NB4 (cell line): ENCODE results near the gene MT1F.

Experiments used
- POLR2A ChIP-seq: IDR thresholded peaks from 2 replicates; pipeline ENCODE4 v1.6.1; 2011; ENCODE audit warnings: mild to moderate bottlenecking; ENCODE audit not compliant: insufficient read length; ENCODE audit errors: extremely low read depth
- TF ChIP-seq, protein P1 (sequence below): IDR thresholded peaks from one replicate; pipeline ENCODE4 v1.5.1; 2012; ENCODE audit warnings: low read depth, low read length

- TF ChIP-seq, protein P1, sequence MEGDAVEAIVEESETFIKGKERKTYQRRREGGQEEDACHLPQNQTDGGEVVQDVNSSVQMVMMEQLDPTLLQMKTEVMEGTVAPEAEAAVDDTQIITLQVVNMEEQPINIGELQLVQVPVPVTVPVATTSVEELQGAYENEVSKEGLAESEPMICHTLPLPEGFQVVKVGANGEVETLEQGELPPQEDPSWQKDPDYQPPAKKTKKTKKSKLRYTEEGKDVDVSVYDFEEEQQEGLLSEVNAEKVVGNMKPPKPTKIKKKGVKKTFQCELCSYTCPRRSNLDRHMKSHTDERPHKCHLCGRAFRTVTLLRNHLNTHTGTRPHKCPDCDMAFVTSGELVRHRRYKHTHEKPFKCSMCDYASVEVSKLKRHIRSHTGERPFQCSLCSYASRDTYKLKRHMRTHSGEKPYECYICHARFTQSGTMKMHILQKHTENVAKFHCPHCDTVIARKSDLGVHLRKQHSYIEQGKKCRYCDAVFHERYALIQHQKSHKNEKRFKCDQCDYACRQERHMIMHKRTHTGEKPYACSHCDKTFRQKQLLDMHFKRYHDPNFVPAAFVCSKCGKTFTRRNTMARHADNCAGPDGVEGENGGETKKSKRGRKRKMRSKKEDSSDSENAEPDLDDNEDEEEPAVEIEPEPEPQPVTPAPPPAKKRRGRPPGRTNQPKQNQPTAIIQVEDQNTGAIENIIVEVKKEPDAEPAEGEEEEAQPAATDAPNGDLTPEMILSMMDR, result no peak
- no peak for TF ChIP-seq POLR2A
Measured at GRCh38 chr16:56625140-56625942, 32.4 kb upstream of the MT1F start, which contains the start of gene MT1E.
